ENCODE data around the gene GALNT16. TPM values are rescaled to one million over a fixed set of nuclear protein-coding genes. Genes with fewer than 3 reads are reported as not detected.

The GALNT16 gene
- total RNA-seq, 1 donor from 2014 or later, result not detected

DNA sequence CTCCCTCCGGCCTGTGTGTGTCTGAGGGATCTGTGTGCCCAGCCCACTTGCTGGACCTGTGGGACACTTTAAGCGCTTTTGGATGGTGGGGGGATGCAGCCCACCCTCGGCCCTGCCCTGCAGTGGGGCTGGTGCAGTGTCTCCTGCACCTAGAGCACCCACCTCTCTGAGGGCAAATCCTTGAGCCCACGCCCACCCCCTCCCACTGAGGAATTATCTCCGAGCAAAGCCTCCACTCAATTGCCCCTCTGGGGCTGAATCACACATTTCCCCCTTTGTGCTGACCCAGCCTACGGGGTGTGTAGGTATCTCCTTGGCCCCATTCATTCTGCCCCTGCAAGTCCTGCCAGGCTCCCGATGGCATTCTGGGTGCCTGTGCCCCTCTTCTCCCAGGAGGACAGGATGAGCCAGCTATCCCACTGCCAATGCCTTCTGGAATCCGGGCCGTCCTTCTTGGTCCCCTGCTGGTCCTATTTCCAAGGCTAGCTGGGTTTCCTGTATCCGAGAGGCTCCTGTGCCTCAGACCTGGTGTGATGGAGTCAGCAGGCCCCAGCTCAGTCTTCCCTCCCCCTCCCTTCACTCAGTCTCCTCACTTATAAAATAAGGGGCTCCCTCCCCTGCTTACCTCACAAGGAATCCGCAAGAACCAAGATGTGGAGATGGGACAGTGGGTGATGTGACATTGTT, 89.3 kb downstream of the GALNT16 start:
- TF ChIP-seq CTCF (IDR thresholded peaks at IDR 0.05; ENCODE audit: insufficient read depth, low read length, severe bottlenecking), result no peak
- FAIRE-seq (no peak), DNase-seq (ENCODE audit: low read depth) (no peak)
- Histone ChIP-seq H3K4me3 (ENCODE audit: low read depth, low read length) (no peak overlapping the region), H3K27me3 (ENCODE audit: control insufficient read depth, insufficient read depth, low read length) (peaks cover 4% of the 10 kb centered on the region), H3K36me3 (ENCODE audit: control insufficient read depth, insufficient read depth, low read length) (no peaks in the 10 kb centered on the region)

- TF ChIP-seq CTCF (IDR thresholded peaks at IDR 0.05; ENCODE audit: insufficient read depth, low read length, severe bottlenecking), result no peak
- Histone ChIP-seq H3K4me3 (ENCODE audit: low read depth, low read length) (no peak overlapping the region), H3K27me3 (ENCODE audit: control insufficient read depth, insufficient read depth, low read length) (peaks cover 2% of the 10 kb centered on the region), H3K36me3 (ENCODE audit: control insufficient read depth, insufficient read depth, low read length) (no peaks in the 10 kb centered on the region)
- no peak for FAIRE-seq
- DNase-seq (ENCODE audit: low read depth), result no peak
These were observed 90.9 kb downstream of the GALNT16 start for GRCh38 chr14:69350892-69351291.

DNA sequence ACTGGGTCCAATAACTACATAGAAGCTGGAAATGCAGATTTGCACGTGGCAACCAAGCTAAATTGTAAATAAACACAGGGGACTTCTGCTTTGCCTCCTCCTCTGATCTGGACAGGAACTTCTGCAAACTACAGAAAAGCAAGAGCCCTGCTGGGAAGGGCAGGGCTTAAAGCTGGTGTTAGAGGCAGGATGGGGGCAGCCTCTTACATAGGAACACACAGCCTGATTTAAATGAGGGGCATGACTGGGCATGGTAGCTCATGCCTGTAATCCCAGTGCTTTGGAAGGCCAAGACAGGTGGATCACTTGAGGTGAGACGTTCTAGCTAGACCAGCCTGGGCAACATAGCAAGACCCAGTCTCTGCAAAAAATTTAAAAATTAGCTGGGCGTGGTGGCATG, 91.4 kb downstream of the GALNT16 start:
- Histone ChIP-seq H3K27me3 (ENCODE audit: control insufficient read depth, insufficient read depth, low read length) (peaks cover 2% of the 10 kb centered on the region), H3K4me3 (ENCODE audit: low read depth, low read length) (no peak overlapping the region), H3K36me3 (ENCODE audit: control insufficient read depth, insufficient read depth, low read length) (no peaks in the 10 kb centered on the region)
- DNase-seq (ENCODE audit: low read depth) (peak; percentile 29), FAIRE-seq (no peak)
- no peak for TF ChIP-seq CTCF (IDR thresholded peaks at IDR 0.05; ENCODE audit: insufficient read depth, low read length, severe bottlenecking)

- DNase-seq (ENCODE audit: low read depth), result no peak
- no peak overlapping the region for H3K4me3 ChIP-seq (ENCODE audit: low read depth, low read length)
- no peak for FAIRE-seq
- H3K36me3 ChIP-seq (ENCODE audit: control insufficient read depth, insufficient read depth, low read length), result no peaks in the 10 kb centered on the region
- no peak for TF ChIP-seq CTCF (IDR thresholded peaks at IDR 0.05; ENCODE audit: insufficient read depth, low read length, severe bottlenecking)
- peaks cover 2% of the 10 kb centered on the region for H3K27me3 ChIP-seq (ENCODE audit: control insufficient read depth, insufficient read depth, low read length)
These were observed 92.0 kb downstream of the GALNT16 start for GRCh38 chr14:69351911-69352310.

GRCh38 chr14:69353168-69353567, 93.2 kb downstream of the GALNT16 start:
- Histone ChIP-seq H3K36me3 (ENCODE audit: control insufficient read depth, insufficient read depth, low read length) (no peaks in the 10 kb centered on the region), H3K4me3 (ENCODE audit: low read depth, low read length) (no peak overlapping the region), H3K27me3 (ENCODE audit: control insufficient read depth, insufficient read depth, low read length) (peaks cover 4% of the 10 kb centered on the region)
- FAIRE-seq, result no peak
- DNase-seq (ENCODE audit: low read depth), result no peak
- TF ChIP-seq CTCF (IDR thresholded peaks at IDR 0.05; ENCODE audit: insufficient read depth, low read length, severe bottlenecking), result no peak
